Activated T-cell treated with anti-CD3 and anti-CD28 coated beads for 1 hour (primary cell): ENCODE data around the gene HMBS.
"Not testable (repeated sequence)": the region's sequence is repeated elsewhere in the genome, so short reads cannot be mapped to it uniquely, and the experiment has no call there.

Source experiments
- DNase-seq: peaks from one replicate; pipeline ENCODE4 v3.0.0-alpha.2; 2020; ENCODE audit warnings: low read depth

Gene HMBS

GRCh38 chr11:119100994-119101758, 16.5 kb downstream of the HMBS start:
- DNase-seq, result no peak

GRCh38 chr11:119101759-119102423, 17.2 kb downstream of the HMBS start, which contains the start of gene DPAGT1:
DPAGT1 (minus strand) TSS chr11:119101853; CDS start chr11:119101655, 198 bp downstream.
- peak; percentile 75 for DNase-seq

- not testable (repeated sequence) for DNase-seq
Measured at GRCh38 chr11:119103161-119103664, 18.5 kb downstream of the HMBS start.

GRCh38 chr11:119103793-119104192, 19.1 kb downstream of the HMBS start:
- no peak for DNase-seq

- DNase-seq, result peak; percentile 79
Measured at GRCh38 chr11:119106564-119107537, 22.2 kb downstream of the HMBS start, which contains the start of gene C2CD2L. C2CD2L (plus strand) TSS chr11:119107344; CDS start chr11:119107742, 398 bp downstream.

GRCh38 chr11:119107538-119108145, 23.0 kb downstream of the HMBS start:
- no peak for DNase-seq

- no peak for DNase-seq
Measured at GRCh38 chr11:119108146-119108856, 23.6 kb downstream of the HMBS start.

GRCh38 chr11:119108857-119109221, 24.2 kb downstream of the HMBS start:
- DNase-seq, result no peak

- no peak for DNase-seq
Measured at GRCh38 chr11:119109843-119110242, 25.2 kb downstream of the HMBS start.

GRCh38 chr11:119110439-119110838, 25.8 kb downstream of the HMBS start:
- DNase-seq, result no peak

GRCh38 chr11:119111361-119111925, 26.8 kb downstream of the HMBS start:
- DNase-seq, result no peak

- DNase-seq, result no peak
Measured at GRCh38 chr11:119112314-119113020, 27.8 kb downstream of the HMBS start.

GRCh38 chr11:119113716-119114115, 29.0 kb downstream of the HMBS start:
- DNase-seq, result no peak

GRCh38 chr11:119114351-119114750, 29.7 kb downstream of the HMBS start:
- DNase-seq, result no peak

- no peak for DNase-seq
Measured at GRCh38 chr11:119115484-119116234, 31.0 kb downstream of the HMBS start.

- DNase-seq, result no peak
Measured at GRCh38 chr11:119116235-119116594, 31.5 kb downstream of the HMBS start.

- no peak for DNase-seq
Measured at GRCh38 chr11:119116601-119117000, 31.9 kb downstream of the HMBS start.

- no peak for DNase-seq
Measured at GRCh38 chr11:119117004-119117706, 32.5 kb downstream of the HMBS start.

GRCh38 chr11:119118227-119118626, 33.5 kb downstream of the HMBS start:
- no peak for DNase-seq
